HCEC 1CT (cell line): ENCODE data around the gene ECI1.
"Not testable (repeated sequence)": the region's sequence is repeated elsewhere in the genome, so short reads cannot be mapped to it uniquely, and the experiment has no call there.

Experiments used
- DNase-seq: peaks from one replicate; pipeline ENCODE4 v3.0.0-alpha.2; 2017

Gene ECI1

GRCh38 chr16:2250652-2251295 is 613 bp downstream of the ECI1 start:
- peak; percentile 14 for DNase-seq

DNA sequence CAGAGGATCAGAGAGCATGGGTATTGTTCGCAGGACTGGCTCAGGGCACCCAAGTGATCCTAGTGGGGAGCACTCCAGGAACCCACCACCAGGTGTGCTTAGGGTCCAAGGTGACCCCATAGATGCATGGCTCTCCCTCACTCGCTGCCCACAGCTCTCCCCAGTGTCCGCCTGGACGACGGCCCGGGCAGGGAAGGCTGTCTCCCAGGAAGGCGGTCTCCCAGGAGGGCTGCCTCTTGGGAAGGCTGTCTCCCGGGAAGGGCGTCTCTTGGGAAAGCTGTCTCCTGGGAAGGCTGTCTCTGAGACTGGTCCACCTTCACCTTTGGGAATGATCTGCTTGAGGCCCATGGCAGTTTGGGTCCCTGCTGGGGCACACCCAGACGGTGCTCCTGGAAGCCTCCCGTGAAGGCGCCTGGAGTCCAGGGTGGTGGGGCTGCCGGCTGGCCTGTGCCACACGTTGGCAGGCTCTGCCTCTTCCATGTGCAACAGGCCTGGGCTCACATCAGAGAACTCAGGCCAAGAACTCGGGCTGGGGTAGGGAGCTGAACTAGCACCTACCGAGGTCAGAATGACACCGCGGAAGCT is 5.0 kb downstream of the ECI1 start:
- no peak for DNase-seq

GRCh38 chr16:2244926-2245795 is 6.2 kb downstream of the ECI1 start:
- no peak for DNase-seq

DNA sequence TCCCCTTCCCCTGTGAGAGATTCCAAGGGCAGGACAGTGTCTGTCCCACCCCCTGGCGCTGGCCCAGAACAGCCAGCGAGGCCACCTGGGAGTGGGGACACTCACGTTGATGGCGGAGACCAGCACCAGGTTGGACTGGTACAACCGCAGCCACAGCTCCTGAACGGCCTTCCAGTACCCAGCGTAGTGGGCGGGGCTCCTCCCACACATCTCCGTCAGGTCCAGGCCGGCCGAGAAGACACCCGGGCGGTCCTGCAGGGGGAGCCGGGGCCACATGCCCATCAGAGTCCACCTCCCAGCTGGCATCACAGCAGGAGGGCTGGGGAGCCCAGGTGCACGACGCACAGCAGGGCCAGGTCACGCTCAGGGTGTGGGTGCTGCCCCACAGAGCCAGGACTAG is 7.1 kb downstream of the ECI1 start:
- no peak for DNase-seq

DNA sequence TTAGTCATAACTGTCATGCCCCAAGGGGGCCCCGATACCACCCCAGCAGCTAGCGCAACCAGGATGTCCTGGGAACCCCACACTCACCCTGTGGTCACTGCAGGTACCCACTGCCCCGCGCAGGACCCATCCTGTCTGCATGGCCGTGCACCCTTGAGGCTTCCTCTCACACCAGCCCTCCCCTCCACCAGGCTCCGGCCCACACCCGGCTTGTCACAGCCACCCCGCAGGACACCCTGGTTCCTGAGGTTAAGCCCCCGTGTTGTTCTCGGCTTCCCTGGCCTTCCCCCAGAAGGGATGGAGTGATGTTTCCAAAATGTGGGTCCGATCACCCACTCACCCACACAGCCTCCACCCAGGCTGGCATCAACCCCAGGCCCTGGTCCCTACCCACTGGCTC is 7.6 kb downstream of the ECI1 start:
- no peak for DNase-seq

GRCh38 chr16:2243031-2243528 is 8.3 kb downstream of the ECI1 start:
- no peak for DNase-seq

GRCh38 chr16:2242598-2242997 is 8.8 kb downstream of the ECI1 start:
- no peak for DNase-seq

GRCh38 chr16:2240331-2240730 is 11.1 kb downstream of the ECI1 start:
- not testable (repeated sequence) for DNase-seq

DNA sequence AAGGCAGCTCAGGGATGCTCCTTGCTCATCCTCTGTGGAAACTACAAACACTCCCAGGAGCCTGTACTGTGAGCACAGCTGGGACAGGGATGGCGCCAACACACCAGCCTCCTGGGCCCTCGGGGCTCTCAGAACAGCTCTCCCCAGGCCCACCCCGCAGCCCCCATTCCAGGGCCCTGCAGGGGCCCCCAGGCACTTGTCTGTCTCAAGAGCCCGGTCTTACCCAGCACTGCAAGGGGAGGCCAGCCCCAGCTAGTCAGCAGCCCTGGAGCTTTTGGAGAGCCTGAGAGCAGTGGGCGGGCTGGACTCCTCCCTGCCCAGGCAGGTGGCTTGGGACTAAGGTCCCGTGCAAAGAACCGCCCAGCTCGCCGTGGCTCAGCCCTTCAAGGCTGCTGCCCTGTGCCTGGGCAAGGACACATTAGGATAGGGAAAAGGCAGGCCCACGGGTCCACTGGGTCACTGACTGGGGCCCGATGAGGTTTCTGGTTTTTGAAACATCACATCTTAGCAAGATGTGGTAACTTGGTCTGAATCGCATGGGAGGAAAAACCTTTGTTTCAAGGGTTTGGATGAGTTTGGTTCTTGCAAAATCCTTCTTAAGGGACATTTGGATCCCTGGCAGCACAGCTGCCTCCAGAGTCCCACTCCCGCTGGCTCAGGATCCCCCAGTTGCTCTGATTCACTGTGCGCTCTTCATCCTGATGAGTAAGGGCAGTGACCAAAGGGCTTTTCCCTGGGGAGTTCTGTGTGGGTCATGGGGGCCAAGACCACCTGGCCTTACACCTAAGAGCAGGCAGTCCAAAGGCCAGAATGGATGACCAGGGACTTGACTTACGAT is 12.3 kb downstream of the ECI1 start:
- no peak for DNase-seq

GRCh38 chr16:2238150-2238837 is 13.1 kb downstream of the ECI1 start:
- no peak for DNase-seq

DNA sequence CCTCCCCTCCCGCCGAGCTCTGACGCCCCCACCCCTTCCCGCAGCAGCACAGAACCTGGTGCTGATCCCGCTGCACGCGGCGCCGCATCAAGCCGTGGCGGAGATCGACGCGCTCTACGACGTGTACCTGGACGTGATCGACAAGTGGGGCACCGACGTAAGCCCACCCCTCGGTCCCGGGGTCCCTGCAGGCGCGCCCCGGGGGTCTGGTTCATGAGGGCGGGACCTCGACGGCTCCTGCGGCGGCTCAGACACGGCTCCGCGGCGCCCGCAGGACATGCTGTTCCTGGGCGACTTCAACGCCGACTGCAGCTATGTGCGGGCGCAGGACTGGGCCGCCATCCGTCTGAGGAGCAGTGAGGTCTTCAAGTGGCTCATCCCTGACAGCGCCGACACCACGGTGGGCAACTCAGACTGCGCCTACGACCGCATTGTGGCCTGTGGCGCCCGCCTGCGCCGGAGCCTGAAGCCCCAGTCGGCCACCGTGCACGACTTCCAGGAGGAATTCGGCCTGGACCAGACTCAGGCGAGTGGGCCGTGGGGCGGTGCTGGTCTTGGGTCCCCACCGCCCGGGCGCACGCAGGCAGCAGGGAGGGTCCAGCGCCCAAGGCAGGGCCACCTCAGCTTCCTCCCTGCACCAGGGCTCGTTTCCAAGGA is 13.8 kb downstream of the ECI1 start:
- no peak for DNase-seq

DNA sequence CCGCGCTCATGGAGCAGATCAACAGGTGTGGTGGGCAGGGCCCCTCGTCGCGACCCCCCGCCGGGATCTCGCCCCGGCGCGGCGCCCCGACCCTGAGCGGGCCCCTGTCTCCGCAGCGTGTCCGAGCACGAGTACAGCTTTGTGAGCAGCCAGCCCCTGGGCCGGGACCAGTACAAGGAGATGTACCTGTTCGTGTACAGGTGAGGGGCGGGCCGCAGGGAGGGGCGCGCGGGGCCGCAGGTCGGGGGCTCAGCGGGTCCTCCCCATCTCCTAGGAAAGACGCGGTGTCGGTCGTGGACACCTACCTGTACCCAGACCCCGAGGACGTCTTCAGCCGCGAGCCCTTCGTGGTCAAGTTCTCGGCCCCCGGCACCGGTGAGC is 14.3 kb downstream of the ECI1 start:
- DNase-seq = no peak

- DNase-seq = no peak
Measured at GRCh38 chr16:2236337-2237101, 14.9 kb downstream of the ECI1 start, which contains the start of gene DNASE1L2. Gene DNASE1L2 (plus strand): TSS chr16:2236444. CDS start chr16:2236817, 373 bp downstream.

DNA sequence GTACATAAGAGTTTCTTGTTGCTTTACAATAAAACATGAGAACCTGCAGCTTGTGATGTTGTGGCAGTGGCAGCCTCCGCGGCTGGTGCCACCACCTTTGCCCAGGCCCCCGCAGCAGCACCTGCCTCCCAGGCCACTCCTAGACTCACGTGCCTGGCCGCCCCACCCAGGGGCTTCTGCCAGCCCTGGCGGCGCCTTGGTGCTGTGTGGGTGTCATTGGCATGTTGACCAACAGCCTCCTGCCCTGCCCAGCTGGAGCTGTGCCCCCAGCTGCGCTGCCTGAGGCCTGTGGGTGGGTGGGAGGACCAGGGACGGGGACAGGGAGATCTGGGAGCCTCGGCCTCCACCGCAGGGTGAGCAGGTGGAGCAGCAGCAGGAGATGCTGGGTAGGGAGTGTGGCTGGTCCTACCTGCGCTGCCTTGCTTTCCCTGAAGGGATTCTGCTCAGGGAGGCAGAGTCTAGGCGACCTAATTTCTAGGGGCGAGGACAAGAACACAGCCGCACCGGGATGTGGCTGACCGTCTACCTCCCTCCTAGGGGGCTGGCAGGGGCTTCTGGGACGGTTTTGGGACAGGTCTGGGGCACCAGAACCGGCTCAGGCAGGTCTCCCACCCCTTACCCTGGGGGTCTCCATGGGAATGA is 15.6 kb downstream of the ECI1 start:
- DNase-seq = no peak

DNA sequence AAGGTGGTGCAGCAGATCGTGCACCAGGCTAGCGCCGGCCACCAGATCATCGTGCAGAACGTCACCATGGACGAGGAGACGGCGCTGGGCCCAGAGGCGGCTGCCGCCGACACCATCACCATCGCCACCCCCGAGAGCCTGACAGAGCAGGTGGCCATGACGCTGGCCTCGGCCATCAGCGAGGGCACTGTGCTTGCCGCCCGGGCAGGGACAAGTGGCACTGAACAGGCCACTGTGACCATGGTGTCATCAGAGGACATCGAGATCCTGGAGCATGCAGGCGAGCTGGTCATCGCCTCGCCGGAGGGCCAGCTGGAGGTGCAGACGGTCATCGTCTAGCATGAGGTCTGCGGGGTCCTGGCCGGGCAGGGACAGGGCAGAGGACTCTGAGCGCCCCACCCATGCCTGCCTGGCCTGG is 16.1 kb downstream of the ECI1 start:
- no peak for DNase-seq

DNA sequence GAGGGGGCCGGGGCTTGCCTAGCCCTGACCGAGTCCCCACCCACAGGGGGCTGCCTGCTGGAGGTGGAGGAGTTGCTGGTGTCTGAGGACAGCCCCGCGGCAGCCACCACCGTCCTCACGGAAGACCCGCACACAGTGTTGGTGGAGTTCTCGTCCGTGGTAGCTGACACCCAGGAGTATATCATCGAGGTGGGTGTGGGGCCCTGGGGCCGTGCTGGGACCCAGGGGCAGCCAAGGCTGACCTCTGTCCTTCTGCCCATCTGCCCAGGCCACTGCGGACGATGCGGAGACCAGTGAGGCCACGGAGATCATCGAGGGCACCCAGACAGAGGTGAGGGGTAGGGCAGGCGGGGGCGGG is 16.6 kb downstream of the ECI1 start:
- DNase-seq = no peak

GRCh38 chr16:2233872-2234812 is 17.2 kb downstream of the ECI1 start:
- DNase-seq = no peak

GRCh38 chr16:2233046-2233775 is 18.2 kb downstream of the ECI1 start:
- no peak for DNase-seq
